GM23338 (cell line): Measurements from ENCODE around the gene OR52R1.

Source experiments
- CTCF ChIP-seq, 2 experiments: fragments of 200-600 bp in 1 of 2; sonication (generic) in 1 of 2; conservative IDR thresholded peaks; 2 replicates each; pipeline versions ENCODE4 v1.5.1 to v1.6.1; 2016 to 2017; ENCODE audit warnings: antibody characterized with exemption in 2 of 2, low read depth in 2 of 2, mild to moderate bottlenecking in 2 of 2, moderate library complexity in 1 of 2
- EZH2 ChIP-seq: fragments of 200-600 bp; sonication (generic); IDR thresholded peaks from one replicate; pipeline ENCODE4 v1.8.0; 2017; ENCODE audit warnings: antibody characterized with exemption, mild to moderate bottlenecking, low read depth; ENCODE audit not compliant: unreplicated experiment
- EZH2phosphoT487 ChIP-seq: fragments of 200-600 bp; sonication (generic); IDR thresholded peaks from one replicate; pipeline ENCODE4 v1.8.1; 2018; ENCODE audit warnings: antibody characterized with exemption; ENCODE audit not compliant: unreplicated experiment
- POLR2AphosphoS5 ChIP-seq: IDR thresholded peaks from 2 replicates; pipeline ENCODE4 v1.6.1; 2016; ENCODE audit warnings: antibody characterized with exemption, low read depth
- TF ChIP-seq, protein P1 (sequence below): IDR thresholded peaks from one replicate; pipeline ENCODE4 v1.6.1; 2018; ENCODE audit warnings: antibody characterized with exemption; ENCODE audit not compliant: unreplicated experiment

DNA sequence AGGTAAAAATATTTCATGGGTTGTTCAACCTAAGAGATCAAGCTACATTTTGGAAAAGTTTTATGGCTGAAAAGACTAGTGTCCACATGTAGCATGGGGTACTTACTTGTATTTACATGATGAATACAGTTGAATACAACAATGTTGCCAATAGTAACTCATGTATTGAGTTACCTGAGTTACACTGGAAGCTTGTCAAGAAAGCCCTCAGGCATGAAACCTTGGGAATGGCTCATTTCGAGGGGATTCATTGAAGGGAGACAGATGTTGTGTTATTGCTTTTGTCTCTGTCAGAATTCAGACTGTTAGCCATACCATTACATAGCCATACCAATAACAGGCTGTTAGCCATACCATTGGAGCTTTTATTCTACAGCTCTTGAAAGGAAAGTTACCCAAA is 26.2 kb upstream of the OR52R1 start:
- TF ChIP-seq CTCF (conservative IDR thresholded peaks at IDR 0.05; ENCODE audit: low read depth in 2 of 2): no peak
- TF ChIP-seq POLR2AphosphoS5: no peak
- no peak for TF ChIP-seq EZH2phosphoT487
- TF ChIP-seq, protein P1, sequence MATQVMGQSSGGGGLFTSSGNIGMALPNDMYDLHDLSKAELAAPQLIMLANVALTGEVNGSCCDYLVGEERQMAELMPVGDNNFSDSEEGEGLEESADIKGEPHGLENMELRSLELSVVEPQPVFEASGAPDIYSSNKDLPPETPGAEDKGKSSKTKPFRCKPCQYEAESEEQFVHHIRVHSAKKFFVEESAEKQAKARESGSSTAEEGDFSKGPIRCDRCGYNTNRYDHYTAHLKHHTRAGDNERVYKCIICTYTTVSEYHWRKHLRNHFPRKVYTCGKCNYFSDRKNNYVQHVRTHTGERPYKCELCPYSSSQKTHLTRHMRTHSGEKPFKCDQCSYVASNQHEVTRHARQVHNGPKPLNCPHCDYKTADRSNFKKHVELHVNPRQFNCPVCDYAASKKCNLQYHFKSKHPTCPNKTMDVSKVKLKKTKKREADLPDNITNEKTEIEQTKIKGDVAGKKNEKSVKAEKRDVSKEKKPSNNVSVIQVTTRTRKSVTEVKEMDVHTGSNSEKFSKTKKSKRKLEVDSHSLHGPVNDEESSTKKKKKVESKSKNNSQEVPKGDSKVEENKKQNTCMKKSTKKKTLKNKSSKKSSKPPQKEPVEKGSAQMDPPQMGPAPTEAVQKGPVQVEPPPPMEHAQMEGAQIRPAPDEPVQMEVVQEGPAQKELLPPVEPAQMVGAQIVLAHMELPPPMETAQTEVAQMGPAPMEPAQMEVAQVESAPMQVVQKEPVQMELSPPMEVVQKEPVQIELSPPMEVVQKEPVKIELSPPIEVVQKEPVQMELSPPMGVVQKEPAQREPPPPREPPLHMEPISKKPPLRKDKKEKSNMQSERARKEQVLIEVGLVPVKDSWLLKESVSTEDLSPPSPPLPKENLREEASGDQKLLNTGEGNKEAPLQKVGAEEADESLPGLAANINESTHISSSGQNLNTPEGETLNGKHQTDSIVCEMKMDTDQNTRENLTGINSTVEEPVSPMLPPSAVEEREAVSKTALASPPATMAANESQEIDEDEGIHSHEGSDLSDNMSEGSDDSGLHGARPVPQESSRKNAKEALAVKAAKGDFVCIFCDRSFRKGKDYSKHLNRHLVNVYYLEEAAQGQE: no peak
- TF ChIP-seq EZH2: no peak
